Fibroblast of lung (primary cell): ENCODE data around the gene LUZP2.

Experiments
- CTCF ChIP-seq, 2 donors: IDR thresholded peaks in 1 of 2; conservative IDR thresholded peaks in 1 of 2; 1 replicate in 1 of 2; 2 replicates in 1 of 2; pipeline ENCODE4 v1.5.1; 2011 to 2012; ENCODE audit warnings: low read length in 2 of 2, control low read depth in 1 of 2, inconsistent platforms in 1 of 2, low read depth in 1 of 2, mild to moderate bottlenecking in 1 of 2
- EZH2 ChIP-seq: IDR thresholded peaks from 2 replicates; pipeline ENCODE4 v1.5.1; 2012; ENCODE audit warnings: low read length, control low read depth, mild to moderate bottlenecking; ENCODE audit errors: missing control alignments

GRCh38 chr11:24886880-24887619, 390.2 kb downstream of the LUZP2 start:
- TF ChIP-seq CTCF (conservative IDR thresholded peaks at IDR 0.05 in 1 of 2, IDR thresholded peaks at IDR 0.05 in 1 of 2; ENCODE audit: low read depth in 1 of 2, low read length in 2 of 2) (no peak), EZH2 (no peak)
